ENCODE results near the gene PHF10. TPM values are rescaled to one million over a fixed set of nuclear protein-coding genes. Genes with fewer than 3 reads are reported as not detected.

The PHF10 gene
- total and polyA plus RNA-seq, 2 donors from 2014 or later = 34.5 to 35.9 TPM

GRCh38 chr6:169675011-169675410, 49.3 kb downstream of the PHF10 start:
- no peak for TF ChIP-seq CTCF (IDR thresholded peaks at IDR 0.05; ENCODE audit: borderline replicate concordance, extremely low read depth, insufficient read depth)
- DNase-seq (no peak), FAIRE-seq (no peak)
- Histone ChIP-seq H3K9ac (ENCODE audit: low read length in 3 of 3) (no peak overlapping the region), H3K4me1 (ENCODE audit: control insufficient read depth in 2 of 3, insufficient read depth in 2 of 3, low read depth in 1 of 3, low read length in 3 of 3) (peaks cover 0 to 5% (median 5%) of the 10 kb centered on the region in 3 donors), H3K9me3 (ENCODE audit: control insufficient read depth in 2 of 3, insufficient read depth in 1 of 3, low read length in 3 of 3) (no peaks in the 10 kb centered on the region), H3K4me3 (ENCODE audit: low read length in 3 of 3) (no peak overlapping the region), H3K27ac (ENCODE audit: low read depth in 2 of 2, low read length in 2 of 2) (no peak overlapping the region), H3K27me3 (ENCODE audit: control insufficient read depth, insufficient read depth, low read length) (no peaks in the 10 kb centered on the region), H3K36me3 (ENCODE audit: control insufficient read depth in 2 of 3, insufficient read depth in 3 of 3, low read length in 3 of 3) (peaks cover 0 to 12% (median 3%) of the 10 kb centered on the region in 3 donors)
- intact Hi-C loops (cut with DNase I) = no loop called here

GRCh38 chr6:169671563-169671962, 52.7 kb downstream of the PHF10 start:
- Histone ChIP-seq H3K27me3 (ENCODE audit: control insufficient read depth, insufficient read depth, low read length) (no peaks in the 10 kb centered on the region), H3K4me1 (ENCODE audit: control insufficient read depth in 2 of 3, insufficient read depth in 2 of 3, low read depth in 1 of 3, low read length in 3 of 3) (no peaks in the 10 kb centered on the region), H3K27ac (ENCODE audit: low read depth in 2 of 2, low read length in 2 of 2) (no peak overlapping the region), H3K36me3 (ENCODE audit: control insufficient read depth in 2 of 3, insufficient read depth in 3 of 3, low read length in 3 of 3) (peaks cover 0 to 17% (median 8%) of the 10 kb centered on the region in 3 donors), H3K4me3 (ENCODE audit: low read length in 3 of 3) (no peak overlapping the region), H3K9me3 (ENCODE audit: control insufficient read depth in 2 of 3, insufficient read depth in 1 of 3, low read length in 3 of 3) (no peaks in the 10 kb centered on the region), H3K9ac (ENCODE audit: low read length in 3 of 3) (no peak overlapping the region)
- DNase-seq = no peak
- TF ChIP-seq CTCF (IDR thresholded peaks at IDR 0.05; ENCODE audit: borderline replicate concordance, extremely low read depth, insufficient read depth) = no peak
- intact Hi-C loops (cut with DNase I) = no loop called here
- FAIRE-seq = no peak

GRCh38 chr6:169669889-169670288, 54.4 kb downstream of the PHF10 start:
- H3K27me3 ChIP-seq (ENCODE audit: control insufficient read depth, insufficient read depth, low read length) = no peaks in the 10 kb centered on the region
- peak in 1 of 5 donors; percentile 29 for DNase-seq
- peaks cover 0 to 20% (median 8%) of the 10 kb centered on the region in 3 donors for H3K36me3 ChIP-seq (ENCODE audit: control insufficient read depth in 2 of 3, insufficient read depth in 3 of 3, low read length in 3 of 3)
- intact Hi-C loops (cut with DNase I) = no loop called here
- H3K9me3 ChIP-seq (ENCODE audit: control insufficient read depth in 2 of 3, insufficient read depth in 1 of 3, low read length in 3 of 3) = no peaks in the 10 kb centered on the region
- H3K4me1 ChIP-seq (ENCODE audit: control insufficient read depth in 2 of 3, insufficient read depth in 2 of 3, low read depth in 1 of 3, low read length in 3 of 3) = no peaks in the 10 kb centered on the region
- no peak for TF ChIP-seq CTCF (IDR thresholded peaks at IDR 0.05; ENCODE audit: borderline replicate concordance, extremely low read depth, insufficient read depth)
- FAIRE-seq = no peak
- H3K27ac ChIP-seq (ENCODE audit: low read depth in 2 of 2, low read length in 2 of 2) = peak overlapping the region in 1 of 2 donors; percentile 61
- no peak overlapping the region for H3K9ac ChIP-seq (ENCODE audit: low read length in 3 of 3)
- H3K4me3 ChIP-seq (ENCODE audit: low read length in 3 of 3) = no peak overlapping the region

- Histone ChIP-seq H3K9ac (ENCODE audit: low read length in 3 of 3) (no peak overlapping the region), H3K4me1 (ENCODE audit: control insufficient read depth in 2 of 3, insufficient read depth in 2 of 3, low read depth in 1 of 3, low read length in 3 of 3) (no peaks in the 10 kb centered on the region), H3K27me3 (ENCODE audit: control insufficient read depth, insufficient read depth, low read length) (no peaks in the 10 kb centered on the region), H3K9me3 (ENCODE audit: control insufficient read depth in 2 of 3, insufficient read depth in 1 of 3, low read length in 3 of 3) (no peaks in the 10 kb centered on the region), H3K27ac (ENCODE audit: low read depth in 2 of 2, low read length in 2 of 2) (peak overlapping the region in 1 of 2 donors; percentile 61), H3K4me3 (ENCODE audit: low read length in 3 of 3) (no peak overlapping the region), H3K36me3 (ENCODE audit: control insufficient read depth in 2 of 3, insufficient read depth in 3 of 3, low read length in 3 of 3) (peaks cover under 1 to 21% (median 8%) of the 10 kb centered on the region in 3 donors)
- intact Hi-C loops (cut with DNase I) = no loop called here
- TF ChIP-seq CTCF (IDR thresholded peaks at IDR 0.05; ENCODE audit: borderline replicate concordance, extremely low read depth, insufficient read depth) = no peak
- FAIRE-seq = no peak
- no peak for DNase-seq
These were observed 55.2 kb downstream of the PHF10 start for GRCh38 chr6:169669147-169669546.
